H1 (cell line): ENCODE measurements around the gene GBX1. TPM values are rescaled to one million over a fixed set of nuclear protein-coding genes. Genes with fewer than 3 reads are reported as not detected.

Experiments
- EZH2 ChIP-seq: fragments of 200-600 bp; sonication (generic); IDR thresholded peaks from 2 replicates; pipeline ENCODE4 v1.7.1; 2012; ENCODE audit warnings: low read depth, mild to moderate bottlenecking, moderate library complexity, low read length, inconsistent platforms; ENCODE audit not compliant: severe bottlenecking
- KDM4A ChIP-seq: IDR thresholded peaks from one replicate; pipeline ENCODE4 v1.7.1; 2012; ENCODE audit warnings: low read depth, mild to moderate bottlenecking, moderate library complexity, low read length, inconsistent platforms; ENCODE audit not compliant: severe bottlenecking
- NANOG ChIP-seq: IDR thresholded peaks from 2 replicates; pipeline ENCODE4 v1.6.1; 2011; ENCODE audit warnings: low read length, low read depth, mild to moderate bottlenecking, inconsistent platforms; ENCODE audit not compliant: insufficient read depth, poor library complexity, severe bottlenecking
- NRF1 ChIP-seq: IDR thresholded peaks from 2 replicates; pipeline ENCODE4 v1.6.1; 2011; ENCODE audit warnings: mild to moderate bottlenecking, low read depth, low read length, improper control_type of control experiment
- RBBP5 ChIP-seq: IDR thresholded peaks from 2 replicates; pipeline ENCODE4 v1.7.1; 2012; ENCODE audit warnings: low read depth, mild to moderate bottlenecking, inconsistent platforms, low read length, moderate library complexity, borderline replicate concordance
- RFX5 ChIP-seq: IDR thresholded peaks from 2 replicates; pipeline ENCODE4 v1.6.1; 2011; ENCODE audit warnings: low read depth, low read length, improper control_type of control experiment, borderline replicate concordance
- SIX5 ChIP-seq: IDR thresholded peaks from 2 replicates; pipeline ENCODE4 v1.6.1; 2011; ENCODE audit warnings: mild to moderate bottlenecking, low read depth, low read length
- SP1 ChIP-seq: IDR thresholded peaks from 2 replicates; pipeline ENCODE4 v1.6.1; 2011; ENCODE audit warnings: low read depth, low read length
- SP2 ChIP-seq: IDR thresholded peaks from 2 replicates; pipeline ENCODE4 v1.6.1; 2012; ENCODE audit warnings: mild to moderate bottlenecking, low read length, inconsistent platforms
- polyA plus RNA-seq, 7 experiments: library from polyadenylated mRNA; depleted of rRNA in 3 of 7; stranded (reverse) in 5 of 7; unstranded in 2 of 7; fragments of >200 nt in 5 of 7; fragments of 200-250 nt in 2 of 7; gene quantifications; 1 replicate in 5 of 7; 2 replicates in 1 of 7; 4 replicates in 1 of 7; pipeline versions ENCODE4 v1.2.1 to v1.2.3, GENCODE V29; 2011 to 2013; ENCODE audit warnings: missing spikeins in 2 of 7, mixed read lengths in 2 of 7
- total RNA-seq: library from RNA; stranded (reverse); fragmentation: NEBNext Ultra II Directional; extraction: Animal tissue kit (Norgen Biotek cat#: 25700); gene quantifications from 2 replicates; pipeline ENCODE4 v1.2.1, GENCODE V29; 2021
- TF ChIP-seq, protein P1 (sequence below): fragments of 300-600 bp; sonication (generic); IDR thresholded peaks from 2 replicates; pipeline ENCODE4 v1.7.1; 2012; ENCODE audit warnings: low read length, moderate library complexity, mild to moderate bottlenecking, inconsistent platforms; ENCODE audit not compliant: insufficient replicate concordance

The GBX1 gene
- total and polyA plus RNA-seq, 2 of the 8 experiments (the other 6 are each of a cell fraction or from before 2014, with no cell fraction given) = not detected

DNA sequence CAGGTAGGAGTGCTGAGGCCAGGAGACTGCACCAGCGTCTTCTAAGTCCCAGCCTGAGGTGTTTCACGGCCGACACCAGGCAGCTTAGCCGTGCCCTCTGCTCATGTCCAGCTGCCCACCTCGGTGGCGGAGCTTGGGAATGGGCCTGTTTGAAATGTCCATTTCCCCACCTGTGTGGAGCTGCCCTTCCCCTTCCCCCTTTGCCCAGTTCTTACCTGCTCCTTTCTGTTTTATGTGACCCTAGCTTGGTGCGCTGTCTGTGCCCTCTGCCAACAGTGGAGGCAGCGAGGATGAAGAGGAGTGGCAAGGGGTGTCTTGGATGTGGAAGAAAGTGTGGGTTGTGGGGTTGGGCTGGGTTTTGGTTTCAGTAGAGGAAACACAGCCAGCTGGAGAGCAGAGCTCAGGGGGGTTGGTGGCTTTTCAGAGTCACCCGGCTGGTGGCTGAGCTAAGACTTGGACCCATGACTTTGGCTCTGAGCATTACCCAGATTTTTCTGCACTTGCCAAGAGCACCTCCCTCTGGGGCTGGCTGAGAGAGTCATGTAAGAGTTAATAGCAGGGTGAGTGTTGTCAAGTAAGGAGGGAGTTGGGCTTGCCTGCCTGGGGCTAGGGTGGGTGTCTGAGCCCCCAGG is 37.4 kb downstream of the GBX1 start (continued):
- TF ChIP-seq, protein P1, sequence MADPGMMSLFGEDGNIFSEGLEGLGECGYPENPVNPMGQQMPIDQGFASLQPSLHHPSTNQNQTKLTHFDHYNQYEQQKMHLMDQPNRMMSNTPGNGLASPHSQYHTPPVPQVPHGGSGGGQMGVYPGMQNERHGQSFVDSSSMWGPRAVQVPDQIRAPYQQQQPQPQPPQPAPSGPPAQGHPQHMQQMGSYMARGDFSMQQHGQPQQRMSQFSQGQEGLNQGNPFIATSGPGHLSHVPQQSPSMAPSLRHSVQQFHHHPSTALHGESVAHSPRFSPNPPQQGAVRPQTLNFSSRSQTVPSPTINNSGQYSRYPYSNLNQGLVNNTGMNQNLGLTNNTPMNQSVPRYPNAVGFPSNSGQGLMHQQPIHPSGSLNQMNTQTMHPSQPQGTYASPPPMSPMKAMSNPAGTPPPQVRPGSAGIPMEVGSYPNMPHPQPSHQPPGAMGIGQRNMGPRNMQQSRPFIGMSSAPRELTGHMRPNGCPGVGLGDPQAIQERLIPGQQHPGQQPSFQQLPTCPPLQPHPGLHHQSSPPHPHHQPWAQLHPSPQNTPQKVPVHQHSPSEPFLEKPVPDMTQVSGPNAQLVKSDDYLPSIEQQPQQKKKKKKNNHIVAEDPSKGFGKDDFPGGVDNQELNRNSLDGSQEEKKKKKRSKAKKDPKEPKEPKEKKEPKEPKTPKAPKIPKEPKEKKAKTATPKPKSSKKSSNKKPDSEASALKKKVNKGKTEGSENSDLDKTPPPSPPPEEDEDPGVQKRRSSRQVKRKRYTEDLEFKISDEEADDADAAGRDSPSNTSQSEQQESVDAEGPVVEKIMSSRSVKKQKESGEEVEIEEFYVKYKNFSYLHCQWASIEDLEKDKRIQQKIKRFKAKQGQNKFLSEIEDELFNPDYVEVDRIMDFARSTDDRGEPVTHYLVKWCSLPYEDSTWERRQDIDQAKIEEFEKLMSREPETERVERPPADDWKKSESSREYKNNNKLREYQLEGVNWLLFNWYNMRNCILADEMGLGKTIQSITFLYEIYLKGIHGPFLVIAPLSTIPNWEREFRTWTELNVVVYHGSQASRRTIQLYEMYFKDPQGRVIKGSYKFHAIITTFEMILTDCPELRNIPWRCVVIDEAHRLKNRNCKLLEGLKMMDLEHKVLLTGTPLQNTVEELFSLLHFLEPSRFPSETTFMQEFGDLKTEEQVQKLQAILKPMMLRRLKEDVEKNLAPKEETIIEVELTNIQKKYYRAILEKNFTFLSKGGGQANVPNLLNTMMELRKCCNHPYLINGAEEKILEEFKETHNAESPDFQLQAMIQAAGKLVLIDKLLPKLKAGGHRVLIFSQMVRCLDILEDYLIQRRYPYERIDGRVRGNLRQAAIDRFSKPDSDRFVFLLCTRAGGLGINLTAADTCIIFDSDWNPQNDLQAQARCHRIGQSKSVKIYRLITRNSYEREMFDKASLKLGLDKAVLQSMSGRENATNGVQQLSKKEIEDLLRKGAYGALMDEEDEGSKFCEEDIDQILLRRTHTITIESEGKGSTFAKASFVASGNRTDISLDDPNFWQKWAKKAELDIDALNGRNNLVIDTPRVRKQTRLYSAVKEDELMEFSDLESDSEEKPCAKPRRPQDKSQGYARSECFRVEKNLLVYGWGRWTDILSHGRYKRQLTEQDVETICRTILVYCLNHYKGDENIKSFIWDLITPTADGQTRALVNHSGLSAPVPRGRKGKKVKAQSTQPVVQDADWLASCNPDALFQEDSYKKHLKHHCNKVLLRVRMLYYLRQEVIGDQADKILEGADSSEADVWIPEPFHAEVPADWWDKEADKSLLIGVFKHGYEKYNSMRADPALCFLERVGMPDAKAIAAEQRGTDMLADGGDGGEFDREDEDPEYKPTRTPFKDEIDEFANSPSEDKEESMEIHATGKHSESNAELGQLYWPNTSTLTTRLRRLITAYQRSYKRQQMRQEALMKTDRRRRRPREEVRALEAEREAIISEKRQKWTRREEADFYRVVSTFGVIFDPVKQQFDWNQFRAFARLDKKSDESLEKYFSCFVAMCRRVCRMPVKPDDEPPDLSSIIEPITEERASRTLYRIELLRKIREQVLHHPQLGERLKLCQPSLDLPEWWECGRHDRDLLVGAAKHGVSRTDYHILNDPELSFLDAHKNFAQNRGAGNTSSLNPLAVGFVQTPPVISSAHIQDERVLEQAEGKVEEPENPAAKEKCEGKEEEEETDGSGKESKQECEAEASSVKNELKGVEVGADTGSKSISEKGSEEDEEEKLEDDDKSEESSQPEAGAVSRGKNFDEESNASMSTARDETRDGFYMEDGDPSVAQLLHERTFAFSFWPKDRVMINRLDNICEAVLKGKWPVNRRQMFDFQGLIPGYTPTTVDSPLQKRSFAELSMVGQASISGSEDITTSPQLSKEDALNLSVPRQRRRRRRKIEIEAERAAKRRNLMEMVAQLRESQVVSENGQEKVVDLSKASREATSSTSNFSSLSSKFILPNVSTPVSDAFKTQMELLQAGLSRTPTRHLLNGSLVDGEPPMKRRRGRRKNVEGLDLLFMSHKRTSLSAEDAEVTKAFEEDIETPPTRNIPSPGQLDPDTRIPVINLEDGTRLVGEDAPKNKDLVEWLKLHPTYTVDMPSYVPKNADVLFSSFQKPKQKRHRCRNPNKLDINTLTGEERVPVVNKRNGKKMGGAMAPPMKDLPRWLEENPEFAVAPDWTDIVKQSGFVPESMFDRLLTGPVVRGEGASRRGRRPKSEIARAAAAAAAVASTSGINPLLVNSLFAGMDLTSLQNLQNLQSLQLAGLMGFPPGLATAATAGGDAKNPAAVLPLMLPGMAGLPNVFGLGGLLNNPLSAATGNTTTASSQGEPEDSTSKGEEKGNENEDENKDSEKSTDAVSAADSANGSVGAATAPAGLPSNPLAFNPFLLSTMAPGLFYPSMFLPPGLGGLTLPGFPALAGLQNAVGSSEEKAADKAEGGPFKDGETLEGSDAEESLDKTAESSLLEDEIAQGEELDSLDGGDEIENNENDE = no peak
- TF ChIP-seq SP2 = no peak
- no peak for TF ChIP-seq SIX5
- no peak for TF ChIP-seq SP1
- TF ChIP-seq NRF1 = no peak
- no peak for TF ChIP-seq NANOG
- no peak for TF ChIP-seq KDM4A
- TF ChIP-seq RFX5 = no peak
- no peak for TF ChIP-seq RBBP5
- no peak for TF ChIP-seq EZH2
